Stimulated activated memory B cell treated with anti-CD40 and anti-IgM and Interleukin-4, amounts not matched to agents 10 μg/mL and 1 μg/mL and 100 μg/mL, for 72 hours (primary cell): ENCODE results near the gene NOL4.
"Not testable (repeated sequence)": the region's sequence is repeated elsewhere in the genome, so short reads cannot be mapped to it uniquely, and the experiment has no call there.

Source experiments
- ATAC-seq: fragments of 150-1000 bp; cut with Tn5 transposase; 2 replicates; pipeline ENCODE4 v1.10.0; 2021
- H3K27ac Mint-ChIP-seq: one replicate; pipeline ENCODE4 v1.8.0; 2022; ENCODE audit warnings: mild to moderate bottlenecking, mixed read lengths
- H3K27me3 Mint-ChIP-seq: one replicate; pipeline ENCODE4 v1.8.0; 2022; ENCODE audit warnings: mixed read lengths
- H3K36me3 Mint-ChIP-seq: one replicate; pipeline ENCODE4 v1.8.0; 2022; ENCODE audit warnings: mixed read lengths
- H3K4me1 Mint-ChIP-seq: one replicate; pipeline ENCODE4 v1.8.0; 2022; ENCODE audit warnings: mixed read lengths
- H3K4me3 Mint-ChIP-seq: one replicate; pipeline ENCODE4 v1.8.0; 2022; ENCODE audit warnings: mild to moderate bottlenecking, moderate library complexity, mixed read lengths
- H3K9me3 Mint-ChIP-seq: one replicate; pipeline ENCODE4 v1.8.0; 2022; ENCODE audit warnings: mixed read lengths

NOL4 gene

DNA sequence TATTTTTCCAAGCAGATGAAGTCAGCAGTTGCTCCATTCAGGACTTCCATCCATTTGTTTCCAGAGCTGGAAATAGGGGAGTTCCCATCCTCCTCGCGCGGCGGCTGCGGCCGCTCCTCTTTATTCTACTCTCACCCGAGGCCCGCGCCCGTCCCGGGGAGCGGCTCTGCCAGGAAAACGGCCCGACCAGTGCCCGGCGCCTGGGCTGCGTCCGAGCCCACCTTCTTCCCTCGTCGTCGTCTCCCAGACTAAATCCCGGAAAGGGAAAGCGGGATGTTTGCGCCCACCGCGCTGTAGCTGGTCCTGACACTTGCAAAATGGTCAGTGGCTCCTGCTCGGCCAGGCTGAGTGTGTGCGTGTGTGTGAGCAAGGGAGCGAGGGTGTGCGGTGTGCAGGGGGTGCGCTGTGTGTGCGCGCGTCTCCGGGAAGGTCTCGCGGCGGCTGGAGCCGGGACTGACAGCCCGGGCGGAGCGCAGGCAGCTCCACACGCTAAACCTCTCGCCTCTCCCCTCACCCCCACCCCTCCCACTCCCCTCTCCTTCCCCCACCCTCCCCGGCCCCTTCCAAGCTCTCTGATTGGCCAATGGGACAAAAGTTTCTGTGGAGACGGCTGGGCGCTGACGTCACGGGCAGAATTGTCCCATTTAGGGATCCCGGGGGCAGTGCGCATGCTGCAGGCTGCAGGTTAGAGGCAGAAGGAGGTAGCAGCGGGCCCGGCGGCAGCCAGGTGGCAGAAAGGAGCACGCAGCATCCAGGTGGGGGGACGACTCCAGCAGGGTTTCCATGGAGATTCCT lies at the start of gene NOL4:
TSS of gene NOL4 (minus strand) at position 491 of the 795 bp plus-strand sequence. CDS start 1,660 bp downstream, outside the sequence.
- Mint-ChIP-seq H3K4me3 (no peak within 1 kb of the TSS), H3K36me3 (no peaks in the 10 kb centered on the region), H3K27me3 (peaks cover 48% of the 10 kb centered on the region), H3K9me3 (no peaks in the 10 kb centered on the region), H3K27ac (no peak within 1 kb of the TSS), H3K4me1 (peaks cover 6% of the 10 kb centered on the region)
- ATAC-seq: no peak

DNA sequence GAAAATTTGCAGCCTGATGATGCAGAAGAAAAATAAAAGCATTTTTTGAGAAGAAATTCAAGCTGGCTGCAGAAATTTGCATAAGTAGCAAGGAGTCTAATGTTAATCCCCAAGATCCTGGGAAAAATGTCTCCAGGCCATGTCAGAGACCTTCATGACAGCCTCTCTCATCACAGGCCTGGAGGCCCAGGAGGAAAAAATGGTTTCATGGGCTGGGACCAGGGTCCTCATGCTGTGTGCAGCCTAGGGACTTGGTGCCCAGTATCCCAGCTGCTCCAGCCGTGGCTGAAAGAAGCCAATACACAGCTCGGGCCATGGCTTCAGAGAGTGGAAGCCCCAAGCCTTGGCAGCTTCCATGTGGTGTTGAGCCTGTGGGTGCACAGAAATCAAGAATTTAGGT lies 41.3 kb upstream of the NOL4 start:
- not testable (repeated sequence) for H3K27ac Mint-ChIP-seq, H3K9me3 Mint-ChIP-seq, ATAC-seq, H3K4me3 Mint-ChIP-seq, H3K4me1 Mint-ChIP-seq, H3K36me3 Mint-ChIP-seq, H3K27me3 Mint-ChIP-seq

DNA sequence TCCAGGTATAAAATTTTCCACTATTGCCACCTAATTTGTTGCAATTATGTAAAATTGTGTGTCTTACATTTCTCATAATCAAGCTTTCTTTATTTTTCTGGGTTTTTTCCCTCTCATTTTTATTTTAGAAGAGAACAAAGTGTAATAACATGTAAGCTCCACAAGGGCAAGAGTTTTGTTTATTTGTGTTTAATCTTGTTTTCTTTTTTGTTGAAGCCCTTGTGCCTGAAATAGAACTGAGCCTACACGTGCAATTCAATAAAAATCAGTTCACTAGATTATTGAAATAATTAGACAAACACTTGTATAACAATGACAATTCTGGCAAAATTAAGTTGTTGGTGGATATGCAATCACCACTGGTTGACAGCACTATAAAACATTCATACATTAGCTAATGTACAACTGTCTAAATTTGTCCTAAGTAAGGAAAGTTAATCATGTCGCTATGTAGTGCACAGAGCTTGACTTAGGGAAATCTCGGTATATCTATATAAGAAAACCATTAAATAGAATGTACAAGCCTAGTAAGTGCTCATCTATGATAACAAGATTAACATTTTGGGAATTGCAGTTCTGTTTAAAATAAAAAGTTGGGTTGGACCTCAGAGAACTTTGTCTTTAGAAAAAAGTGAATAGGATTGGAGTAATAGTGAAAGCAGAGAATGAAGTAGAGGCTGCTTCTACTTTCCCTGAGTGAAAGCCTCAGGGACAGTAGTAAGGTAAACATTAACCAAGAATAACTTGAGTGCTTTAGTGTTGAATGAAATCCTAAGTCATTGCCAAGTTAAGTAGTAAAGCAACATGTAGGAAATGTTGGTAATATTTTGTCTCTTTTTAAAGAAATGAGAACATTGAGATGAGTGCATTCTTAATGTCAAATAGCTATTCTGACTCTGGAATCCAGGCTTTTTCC lies 37.4 kb upstream of the NOL4 start:
- H3K36me3 Mint-ChIP-seq: no peaks in the 10 kb centered on the region
- H3K4me3 Mint-ChIP-seq: no peak overlapping the region
- ATAC-seq: no peak
- no peaks in the 10 kb centered on the region for H3K4me1 Mint-ChIP-seq
- no peaks in the 10 kb centered on the region for H3K27me3 Mint-ChIP-seq
- peaks cover 13% of the 10 kb centered on the region for H3K9me3 Mint-ChIP-seq
- no peak overlapping the region for H3K27ac Mint-ChIP-seq

DNA sequence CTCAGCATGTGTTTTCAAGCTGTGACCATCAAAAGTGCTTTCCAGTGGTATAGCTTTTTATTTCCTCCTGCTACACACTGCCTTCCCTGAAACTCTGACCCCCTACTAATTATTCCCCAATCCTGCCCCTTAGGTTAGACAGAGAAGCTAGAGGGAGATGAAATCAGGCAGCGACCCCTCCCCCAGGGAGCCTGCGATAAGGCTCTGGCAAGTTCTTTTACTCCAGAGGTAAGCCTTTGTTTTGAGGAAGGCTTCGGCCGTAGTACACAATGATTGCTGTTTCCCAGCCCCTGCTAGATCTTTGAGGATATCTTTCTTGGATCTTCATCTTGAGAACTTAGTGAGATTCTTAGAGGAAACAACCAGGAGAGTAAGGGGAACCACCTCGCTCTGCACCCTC lies 33.5 kb upstream of the NOL4 start:
- no peak for ATAC-seq
- Mint-ChIP-seq H3K4me1 (no peaks in the 10 kb centered on the region), H3K27me3 (no peaks in the 10 kb centered on the region), H3K9me3 (peaks cover 7% of the 10 kb centered on the region), H3K4me3 (no peak overlapping the region), H3K27ac (no peak overlapping the region), H3K36me3 (no peaks in the 10 kb centered on the region)

- H3K9me3 Mint-ChIP-seq: peaks cover 7% of the 10 kb centered on the region
- no peaks in the 10 kb centered on the region for H3K36me3 Mint-ChIP-seq
- no peak for ATAC-seq
- no peak overlapping the region for H3K27ac Mint-ChIP-seq
- H3K4me3 Mint-ChIP-seq: no peak overlapping the region
- H3K27me3 Mint-ChIP-seq: no peaks in the 10 kb centered on the region
- no peaks in the 10 kb centered on the region for H3K4me1 Mint-ChIP-seq
Observed at GRCh38 chr18:34251919-34252318, 27.2 kb upstream of the NOL4 start.

GRCh38 chr18:34248727-34249126 lies 24.0 kb upstream of the NOL4 start:
- H3K27me3 Mint-ChIP-seq: no peaks in the 10 kb centered on the region
- H3K9me3 Mint-ChIP-seq: peaks cover 10% of the 10 kb centered on the region
- H3K4me1 Mint-ChIP-seq: no peaks in the 10 kb centered on the region
- H3K4me3 Mint-ChIP-seq: no peak overlapping the region
- no peaks in the 10 kb centered on the region for H3K36me3 Mint-ChIP-seq
- no peak overlapping the region for H3K27ac Mint-ChIP-seq
- ATAC-seq: no peak

DNA sequence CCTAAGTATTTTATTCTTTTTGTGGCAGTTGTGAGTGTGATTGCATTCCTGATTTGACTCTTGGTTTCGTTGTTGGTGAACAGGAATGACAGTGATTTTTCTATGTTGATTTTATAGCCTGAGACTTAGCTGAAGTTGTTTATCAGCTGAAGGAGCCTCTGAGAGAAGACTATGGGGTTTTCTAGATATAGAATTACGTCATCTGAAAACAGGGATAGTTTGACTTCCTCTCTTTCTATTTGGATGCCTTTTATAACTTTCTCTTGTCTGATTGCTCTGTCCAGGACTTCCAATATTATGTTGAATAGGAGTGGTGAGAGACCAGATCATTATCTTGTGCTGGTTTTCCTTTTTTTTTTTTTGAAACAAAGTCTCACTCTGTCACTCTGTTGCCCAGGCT lies 18.0 kb upstream of the NOL4 start:
- H3K9me3 Mint-ChIP-seq: peaks cover 3% of the 10 kb centered on the region
- H3K4me3 Mint-ChIP-seq: no peak overlapping the region
- H3K27me3 Mint-ChIP-seq: no peaks in the 10 kb centered on the region
- H3K36me3 Mint-ChIP-seq: no peaks in the 10 kb centered on the region
- H3K4me1 Mint-ChIP-seq: no peaks in the 10 kb centered on the region
- H3K27ac Mint-ChIP-seq: no peak overlapping the region
- no peak for ATAC-seq

DNA sequence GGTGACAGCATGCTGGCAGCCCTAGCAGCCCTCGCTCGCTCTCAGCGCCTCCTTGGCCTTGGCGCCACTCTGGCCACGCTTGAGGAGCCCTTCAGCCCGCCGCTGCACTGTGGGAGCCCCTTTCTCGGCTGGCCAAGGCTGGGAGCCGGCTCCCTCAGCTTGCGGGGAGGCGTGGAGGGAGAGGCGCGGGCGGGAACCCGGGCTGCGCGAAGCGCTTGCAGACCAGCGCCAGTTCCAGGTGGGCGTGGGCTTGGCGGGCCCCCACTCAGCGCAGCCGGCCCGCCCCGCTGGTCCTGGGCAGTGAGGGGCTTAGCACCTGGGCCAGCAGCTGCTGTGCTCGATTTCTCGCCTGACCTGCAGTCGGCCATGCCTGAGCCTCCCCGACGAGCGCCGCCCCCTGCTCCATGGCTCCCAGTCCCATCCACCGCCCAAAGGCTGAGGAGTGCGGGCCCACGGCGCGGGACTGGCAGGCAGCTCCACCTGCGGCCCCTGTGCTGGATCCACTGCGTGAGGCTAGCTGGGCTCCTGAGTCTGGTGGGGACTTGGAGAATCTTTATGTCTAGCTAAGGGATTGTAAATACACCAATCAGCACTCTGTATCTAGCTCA lies 9.2 kb upstream of the NOL4 start:
- ATAC-seq: peak; percentile 31
- H3K4me1 Mint-ChIP-seq, H3K4me3 Mint-ChIP-seq, H3K27ac Mint-ChIP-seq, H3K36me3 Mint-ChIP-seq, H3K27me3 Mint-ChIP-seq, H3K9me3 Mint-ChIP-seq: not testable (repeated sequence)

DNA sequence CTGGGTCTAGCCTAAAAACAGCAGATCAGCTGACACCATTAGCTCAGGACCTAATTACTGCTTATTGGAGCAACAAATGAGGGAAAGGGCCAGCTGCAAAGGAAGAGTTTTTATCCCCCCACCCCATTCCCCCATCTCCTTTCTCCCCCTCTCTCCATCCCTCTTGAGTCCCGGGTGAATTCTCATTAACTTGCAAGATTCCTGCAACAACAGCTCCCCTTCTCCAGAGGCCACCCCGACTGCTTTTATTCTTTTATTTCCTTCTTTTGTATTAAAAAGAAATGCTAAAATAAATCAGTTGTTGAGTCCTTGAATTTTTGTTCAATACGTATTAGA lies 473 bp upstream of the NOL4 start:
- Mint-ChIP-seq H3K9me3 (no peaks in the 10 kb centered on the region), H3K27me3 (peaks cover 48% of the 10 kb centered on the region), H3K36me3 (no peaks in the 10 kb centered on the region), H3K4me3 (no peak overlapping the region), H3K4me1 (peaks cover 6% of the 10 kb centered on the region), H3K27ac (no peak overlapping the region)
- ATAC-seq: no peak

DNA sequence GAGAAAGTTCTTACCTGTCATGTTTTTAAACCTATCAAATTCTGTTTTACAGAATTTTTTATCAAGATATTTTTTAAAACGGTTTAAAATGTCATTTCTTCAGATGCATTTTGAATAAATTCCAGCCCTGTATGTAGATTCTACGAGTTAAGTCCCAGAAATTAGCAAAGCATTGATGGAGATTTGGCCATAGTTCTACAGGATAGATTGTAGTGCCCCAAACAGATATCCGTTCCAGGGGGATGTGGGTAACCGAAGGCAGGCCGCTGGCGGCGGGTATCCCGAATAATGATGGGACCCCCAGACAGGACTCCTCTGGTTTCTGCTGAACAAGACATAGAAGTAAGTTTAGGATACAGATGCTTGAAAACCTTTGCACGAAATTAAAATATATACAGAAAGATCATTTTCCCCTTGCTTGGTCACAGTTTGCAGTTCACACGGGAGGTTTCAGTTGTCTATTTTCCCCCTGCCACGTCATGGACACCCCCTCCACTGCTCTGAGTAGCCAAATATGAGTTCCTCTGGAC lies 755 bp downstream of the NOL4 start:
- Mint-ChIP-seq H3K27ac (no peak overlapping the region), H3K27me3 (peaks cover 48% of the 10 kb centered on the region), H3K4me3 (no peak overlapping the region), H3K9me3 (no peaks in the 10 kb centered on the region), H3K36me3 (no peaks in the 10 kb centered on the region), H3K4me1 (peaks cover 6% of the 10 kb centered on the region)
- no peak for ATAC-seq

DNA sequence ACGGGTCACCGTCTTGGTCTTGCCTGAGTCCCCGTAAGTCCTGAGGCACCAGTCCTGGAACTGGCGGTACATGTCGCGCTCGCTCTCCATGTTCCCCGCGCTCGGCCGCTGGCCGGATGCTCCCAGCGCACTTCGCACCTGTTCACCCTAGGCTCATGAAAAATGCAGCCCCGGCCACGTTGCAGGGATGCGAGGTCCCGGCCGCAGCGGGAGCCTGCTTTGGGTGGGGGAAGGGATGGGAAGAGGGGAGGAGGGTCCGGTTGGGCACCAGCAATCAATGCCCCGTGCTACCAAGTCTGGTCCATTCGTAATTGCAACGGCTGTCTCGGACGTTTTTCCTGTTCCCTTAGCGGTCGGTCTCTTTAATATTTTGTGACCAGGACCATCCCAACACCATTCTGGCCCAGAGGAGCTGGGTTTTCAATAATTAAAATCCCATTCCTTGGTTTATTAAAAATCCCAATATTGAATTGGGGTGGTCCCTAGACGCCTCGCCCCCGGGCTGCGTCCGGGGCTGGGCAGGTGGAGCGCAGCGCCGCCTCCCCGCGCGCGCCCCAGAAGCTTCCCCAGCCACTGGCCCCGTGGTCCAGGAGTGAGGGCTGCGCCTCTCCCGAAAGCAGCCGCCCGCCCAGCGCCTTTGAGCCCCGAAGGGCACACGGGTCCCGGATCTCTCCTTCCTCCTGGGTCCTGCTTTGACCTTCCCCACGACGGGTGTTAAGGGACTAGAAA lies 1.4 kb downstream of the NOL4 start:
- ATAC-seq: no peak
- Mint-ChIP-seq H3K4me1 (peaks cover 6% of the 10 kb centered on the region), H3K9me3 (no peaks in the 10 kb centered on the region), H3K27ac (no peak overlapping the region), H3K36me3 (no peaks in the 10 kb centered on the region), H3K27me3 (peaks cover 48% of the 10 kb centered on the region), H3K4me3 (no peak overlapping the region)

- no peak for ATAC-seq
- H3K4me1 Mint-ChIP-seq: peaks cover 6% of the 10 kb centered on the region
- H3K27ac Mint-ChIP-seq: no peak overlapping the region
- no peaks in the 10 kb centered on the region for H3K9me3 Mint-ChIP-seq
- H3K36me3 Mint-ChIP-seq: no peaks in the 10 kb centered on the region
- peaks cover 48% of the 10 kb centered on the region for H3K27me3 Mint-ChIP-seq
- H3K4me3 Mint-ChIP-seq: no peak overlapping the region
Observed at GRCh38 chr18:34222307-34223163, 2.2 kb downstream of the NOL4 start.

- Mint-ChIP-seq H3K9me3 (no peaks in the 10 kb centered on the region), H3K27me3 (peaks cover 48% of the 10 kb centered on the region), H3K36me3 (no peaks in the 10 kb centered on the region), H3K4me3 (no peak overlapping the region), H3K27ac (no peak overlapping the region), H3K4me1 (peaks cover 6% of the 10 kb centered on the region)
- no peak for ATAC-seq
Observed at GRCh38 chr18:34221971-34222306, 2.8 kb downstream of the NOL4 start.

DNA sequence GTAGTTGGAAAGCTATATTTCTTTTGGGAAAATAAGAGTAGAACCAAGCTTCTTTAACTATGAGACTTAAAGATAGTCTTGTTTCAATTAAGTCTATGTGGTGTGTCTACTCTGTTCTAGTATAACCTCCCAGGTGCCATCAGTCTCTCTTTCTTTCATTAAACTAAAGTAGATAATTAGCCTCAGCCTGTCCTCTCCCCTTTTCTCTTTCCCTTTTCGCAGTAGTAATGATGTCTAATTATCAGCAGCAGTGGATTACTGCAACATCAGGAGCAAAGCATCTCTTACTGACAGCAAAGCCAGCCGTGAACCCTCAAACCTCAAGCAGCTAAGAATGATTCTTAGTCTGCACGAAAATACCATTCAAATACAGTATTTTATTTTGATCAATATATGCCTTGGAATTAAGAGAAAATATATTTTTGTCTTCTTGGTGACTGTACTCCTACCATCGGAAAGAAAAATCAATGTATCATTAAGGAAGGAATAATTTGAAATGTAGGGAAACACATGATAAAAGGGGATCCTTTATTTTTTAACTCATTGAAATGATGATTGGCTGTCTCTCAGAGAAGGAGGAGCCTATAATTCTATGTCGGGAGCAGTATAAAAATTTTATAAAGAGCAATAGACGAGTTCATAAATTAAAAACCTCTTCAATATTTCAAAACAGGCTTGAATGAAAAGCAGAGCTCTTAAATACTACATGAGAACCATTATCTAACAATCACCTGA lies 4.5 kb downstream of the NOL4 start:
- Mint-ChIP-seq H3K27ac (no peak overlapping the region), H3K4me3 (no peak overlapping the region), H3K36me3 (no peaks in the 10 kb centered on the region), H3K9me3 (no peaks in the 10 kb centered on the region), H3K27me3 (peaks cover 37% of the 10 kb centered on the region), H3K4me1 (peaks cover 6% of the 10 kb centered on the region)
- ATAC-seq: no peak
